RWPE2 (cell line): ENCODE measurements around the gene CCDC106.

Experiments used
- ATAC-seq: fragments of 200-7000 bp; cut with Tn5 transposase; 3 replicates; pipeline ENCODE4 v1.9.1; 2021; ENCODE audit warnings: low read depth
- DNase-seq: peaks from one replicate; pipeline ENCODE4 v3.0.0-alpha.2; 2020; ENCODE audit warnings: low spot score
- H3K27ac ChIP-seq: fragments of 450-650 bp; 2 replicates; pipeline ENCODE4 v1.5.1; 2017; ENCODE audit warnings: mild to moderate bottlenecking; ENCODE audit not compliant: poor library complexity, severe bottlenecking
- H3K27me3 ChIP-seq: fragments of 250-450 bp; sonication (Bioruptor Pico); 2 replicates; pipeline ENCODE4 v1.5.1; 2021; ENCODE audit warnings: mild to moderate bottlenecking, moderate library complexity; ENCODE audit not compliant: insufficient read depth, poor library complexity, severe bottlenecking
- H3K36me3 ChIP-seq: fragments of 250-450 bp; sonication (Bioruptor Pico); 2 replicates; pipeline ENCODE4 v1.5.1; 2020; ENCODE audit warnings: low read depth, mild to moderate bottlenecking, moderate library complexity
- H3K4me1 ChIP-seq: fragments of 250-450 bp; sonication (Bioruptor Pico); 2 replicates; pipeline ENCODE4 v1.5.1; 2021; ENCODE audit warnings: mild to moderate bottlenecking, moderate library complexity; ENCODE audit not compliant: insufficient read depth, poor library complexity, severe bottlenecking
- H3K4me3 ChIP-seq: fragments of 250-450 bp; sonication (Bioruptor Pico); 2 replicates; pipeline ENCODE4 v1.5.1; 2021; ENCODE audit warnings: mild to moderate bottlenecking, moderate library complexity; ENCODE audit not compliant: severe bottlenecking
- H3K9me3 ChIP-seq: fragments of 250-450 bp; sonication (Bioruptor Pico); 2 replicates; pipeline ENCODE4 v1.5.1; 2021; ENCODE audit warnings: mild to moderate bottlenecking, moderate library complexity; ENCODE audit not compliant: severe bottlenecking
- TF ChIP-seq, protein P1 (sequence below): fragments of 450-650 bp; IDR thresholded peaks from one replicate; pipeline ENCODE4 v1.5.1; 2017; ENCODE audit warnings: mild to moderate bottlenecking, moderate library complexity; ENCODE audit not compliant: poor library complexity, severe bottlenecking

The CCDC106 gene

DNA sequence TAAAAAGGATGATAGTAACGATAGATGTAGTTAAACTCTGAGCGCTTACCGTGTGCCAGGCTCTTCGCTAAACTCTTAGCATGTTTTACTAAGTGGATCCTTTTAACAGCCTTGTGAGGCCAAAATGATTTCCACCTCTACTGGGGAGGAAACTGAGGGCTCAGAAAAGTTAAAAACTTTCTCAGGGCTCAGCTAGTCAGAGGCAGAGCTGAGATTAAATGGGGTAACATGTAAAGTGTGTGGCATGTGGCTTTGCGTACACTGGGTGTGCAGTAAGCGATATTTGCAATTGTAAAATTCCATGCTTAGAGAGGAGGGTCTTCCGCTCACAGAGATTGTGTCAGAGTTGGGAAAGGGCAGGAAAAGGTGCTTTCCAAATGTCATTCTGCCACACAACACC, 8.5 kb downstream of the CCDC106 start:
- Histone ChIP-seq H3K36me3 (peaks cover 42% of the 10 kb centered on the region), H3K4me3 (peak overlapping the region; percentile 78), H3K27me3 (no peaks in the 10 kb centered on the region), H3K4me1 (peaks cover 4% of the 10 kb centered on the region), H3K27ac (peak overlapping the region; percentile 93), H3K9me3 (no peaks in the 10 kb centered on the region)
- TF ChIP-seq, protein P1, sequence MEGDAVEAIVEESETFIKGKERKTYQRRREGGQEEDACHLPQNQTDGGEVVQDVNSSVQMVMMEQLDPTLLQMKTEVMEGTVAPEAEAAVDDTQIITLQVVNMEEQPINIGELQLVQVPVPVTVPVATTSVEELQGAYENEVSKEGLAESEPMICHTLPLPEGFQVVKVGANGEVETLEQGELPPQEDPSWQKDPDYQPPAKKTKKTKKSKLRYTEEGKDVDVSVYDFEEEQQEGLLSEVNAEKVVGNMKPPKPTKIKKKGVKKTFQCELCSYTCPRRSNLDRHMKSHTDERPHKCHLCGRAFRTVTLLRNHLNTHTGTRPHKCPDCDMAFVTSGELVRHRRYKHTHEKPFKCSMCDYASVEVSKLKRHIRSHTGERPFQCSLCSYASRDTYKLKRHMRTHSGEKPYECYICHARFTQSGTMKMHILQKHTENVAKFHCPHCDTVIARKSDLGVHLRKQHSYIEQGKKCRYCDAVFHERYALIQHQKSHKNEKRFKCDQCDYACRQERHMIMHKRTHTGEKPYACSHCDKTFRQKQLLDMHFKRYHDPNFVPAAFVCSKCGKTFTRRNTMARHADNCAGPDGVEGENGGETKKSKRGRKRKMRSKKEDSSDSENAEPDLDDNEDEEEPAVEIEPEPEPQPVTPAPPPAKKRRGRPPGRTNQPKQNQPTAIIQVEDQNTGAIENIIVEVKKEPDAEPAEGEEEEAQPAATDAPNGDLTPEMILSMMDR = no peak
- DNase-seq (no peak), ATAC-seq (no peak)

DNA sequence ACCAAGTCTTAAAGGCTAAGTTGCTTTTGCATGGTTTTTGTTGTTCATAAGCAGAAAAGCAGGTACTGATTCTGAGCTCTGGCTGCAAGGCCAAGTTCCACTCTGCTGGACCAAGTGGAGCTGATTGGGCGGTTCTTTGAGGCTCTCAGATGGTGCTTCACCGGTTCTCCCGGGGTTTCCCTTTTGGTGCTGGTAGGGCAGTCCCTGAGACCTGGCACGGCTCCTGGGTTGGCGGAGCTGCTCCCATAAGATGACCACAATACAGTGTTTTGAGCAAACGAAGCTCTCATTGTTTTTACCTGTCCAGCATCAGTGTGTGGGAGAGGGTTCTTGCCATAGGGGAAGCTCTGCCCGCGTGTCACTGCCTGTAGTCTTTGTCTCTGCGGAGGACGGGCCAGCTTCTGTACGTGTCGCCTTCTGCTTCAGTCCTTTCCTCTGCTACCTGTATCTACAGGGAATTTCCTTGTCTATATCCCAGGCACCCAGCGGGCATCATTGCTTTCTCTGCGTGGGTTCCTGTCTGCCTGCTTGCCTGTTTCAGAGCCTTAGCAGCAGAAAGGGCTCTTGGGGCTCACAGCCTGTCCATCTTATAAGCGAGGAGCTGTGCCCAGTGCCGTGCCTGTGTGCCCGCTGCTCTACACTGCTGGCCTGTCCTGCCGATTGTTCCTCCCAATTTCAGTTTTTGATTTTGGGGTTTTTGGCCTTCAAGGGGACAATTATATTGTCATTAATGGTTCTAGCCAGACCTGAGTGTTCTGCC, 9.2 kb downstream of the CCDC106 start:
- Histone ChIP-seq H3K4me1 (peaks cover 4% of the 10 kb centered on the region), H3K36me3 (peaks cover 47% of the 10 kb centered on the region)

DNA sequence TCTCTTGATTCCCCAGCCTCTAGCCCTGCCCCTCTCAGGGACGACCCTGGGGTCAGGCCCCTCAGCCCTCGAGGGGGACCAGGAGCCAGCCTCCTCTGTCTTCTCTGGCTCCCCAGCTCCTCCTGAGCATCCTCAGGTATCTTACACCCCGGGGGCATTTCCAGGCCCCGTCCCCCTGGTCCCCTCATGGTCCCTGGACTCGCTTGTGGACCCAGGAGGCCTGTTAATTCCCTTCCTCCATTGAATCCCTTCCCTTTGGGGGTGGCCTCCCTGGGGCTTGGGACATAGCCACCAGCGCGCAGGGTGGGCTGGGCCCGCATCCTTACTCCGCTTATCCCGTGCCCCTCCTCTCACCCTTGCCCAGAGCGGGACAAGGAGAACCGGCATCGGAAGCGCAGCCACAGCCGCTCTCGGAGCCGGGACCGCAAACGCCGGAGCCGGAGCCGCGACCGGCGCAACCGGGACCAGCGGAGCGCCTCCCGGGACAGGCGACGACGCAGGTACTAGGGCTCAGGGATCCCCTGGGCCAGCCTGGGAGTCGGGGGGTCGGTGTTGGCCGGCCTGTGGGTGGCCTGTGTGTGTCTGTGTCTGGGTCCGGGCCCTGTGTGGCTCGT, 10.9 kb downstream of the CCDC106 start:
- peaks cover 63% of the 10 kb centered on the region for H3K36me3 ChIP-seq
- ATAC-seq = no peak
- no peaks in the 10 kb centered on the region for H3K27me3 ChIP-seq
- H3K4me1 ChIP-seq = peaks cover 4% of the 10 kb centered on the region
- H3K27ac ChIP-seq = no peak overlapping the region
- peak; percentile 41 for DNase-seq
- TF ChIP-seq, protein P1 = no peak
- no peak overlapping the region for H3K4me3 ChIP-seq
- H3K9me3 ChIP-seq = no peaks in the 10 kb centered on the region

More for the DNA sequence above, 9.2 kb downstream of the CCDC106 start:
- Histone ChIP-seq H3K9me3 (no peaks in the 10 kb centered on the region), H3K27me3 (no peaks in the 10 kb centered on the region), H3K27ac (peak overlapping the region; percentile 93), H3K4me3 (peak overlapping the region; percentile 78)
- no peak for ATAC-seq
- DNase-seq = peak; percentile 42
- TF ChIP-seq, protein P1 = no peak

DNA sequence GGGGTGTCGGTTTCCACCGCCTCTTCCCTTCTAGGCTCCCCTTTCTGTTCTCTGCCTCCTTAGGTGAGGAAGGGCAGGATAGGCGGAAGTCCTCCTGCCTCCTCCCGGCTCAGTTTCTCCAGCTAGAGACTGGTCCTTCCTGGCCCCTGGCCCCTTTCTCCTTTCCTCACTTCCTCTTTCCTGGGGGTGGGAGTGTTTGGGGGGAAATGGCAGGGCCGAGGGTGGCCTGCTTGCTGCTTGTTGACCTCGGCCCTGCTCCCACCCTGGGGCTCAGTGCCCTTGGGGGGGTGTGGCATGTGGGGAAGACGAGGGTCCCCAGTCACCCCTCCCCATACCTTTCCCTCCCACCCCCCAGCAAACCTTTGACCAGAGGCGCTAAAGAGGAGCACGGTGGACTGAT, 11.8 kb downstream of the CCDC106 start:
- Histone ChIP-seq H3K4me1 (peaks cover 4% of the 10 kb centered on the region), H3K27ac (no peak overlapping the region), H3K9me3 (no peaks in the 10 kb centered on the region), H3K36me3 (peaks cover 72% of the 10 kb centered on the region), H3K4me3 (no peak overlapping the region), H3K27me3 (no peaks in the 10 kb centered on the region)
- DNase-seq = no peak
- TF ChIP-seq, protein P1 = no peak
- no peak for ATAC-seq

DNA sequence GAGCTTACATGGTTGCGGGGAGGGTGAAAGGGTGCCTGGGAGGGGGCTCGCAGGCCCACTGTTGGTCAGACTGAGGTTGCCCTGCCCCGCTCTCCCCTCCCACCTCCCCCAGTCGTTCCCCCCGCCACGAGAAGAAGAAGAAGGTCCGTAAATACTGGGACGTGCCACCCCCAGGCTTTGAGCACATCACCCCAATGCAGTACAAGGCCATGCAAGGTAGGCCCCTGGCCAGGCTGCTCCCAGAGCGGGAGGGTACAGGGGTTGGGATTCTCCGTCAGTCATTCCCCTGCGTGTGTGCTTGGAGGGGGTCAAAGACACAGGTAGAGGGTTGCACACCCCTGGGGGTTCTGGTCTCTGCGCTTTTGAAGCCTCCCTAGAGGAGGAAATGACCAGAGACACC, 12.4 kb downstream of the CCDC106 start:
- ATAC-seq (no peak), DNase-seq (no peak)
- Histone ChIP-seq H3K4me3 (no peak overlapping the region), H3K27me3 (no peaks in the 10 kb centered on the region), H3K9me3 (no peaks in the 10 kb centered on the region), H3K4me1 (peaks cover 4% of the 10 kb centered on the region), H3K36me3 (peaks cover 74% of the 10 kb centered on the region), H3K27ac (no peak overlapping the region)
- TF ChIP-seq, protein P1 = no peak
